GM18502 (cell line): ENCODE measurements around the gene PLEKHG2.
A peak's percentile ranks its signal among the peaks of the same experiment; 100 is the strongest.

Experiments used
- ATAC-seq: cut with Tn5 transposase; IDR thresholded peaks from one replicate; pipeline ENCODE4 v1.9.1; 2021; ENCODE audit warnings: mild to moderate bottlenecking; ENCODE audit not compliant: unreplicated experiment, poor library complexity

PLEKHG2 gene

GRCh38 chr19:39384839-39385568, 27.5 kb upstream of the PLEKHG2 start:
- no peak for ATAC-seq

- no peak for ATAC-seq
These were observed 26.6 kb upstream of the PLEKHG2 start for GRCh38 chr19:39385629-39386411.

GRCh38 chr19:39386557-39386956, 25.9 kb upstream of the PLEKHG2 start:
- no peak for ATAC-seq

- ATAC-seq = no peak
These were observed 23.8 kb upstream of the PLEKHG2 start for GRCh38 chr19:39388657-39389056.

- no peak for ATAC-seq
These were observed 22.6 kb upstream of the PLEKHG2 start for GRCh38 chr19:39389631-39390414.

GRCh38 chr19:39390451-39390750, 22.1 kb upstream of the PLEKHG2 start:
- ATAC-seq = no peak

- ATAC-seq = peak; percentile 90
These were observed 21.6 kb upstream of the PLEKHG2 start, which contains the start of the genes MED29 and PAF1 for GRCh38 chr19:39390751-39391437. Gene MED29, plus strand, starts transcription at chr19:39391378. Its CDS starts 45 bp downstream, at chr19:39391423. Gene PAF1, minus strand, starts transcription at chr19:39391106. Its CDS starts 242 bp downstream, at chr19:39390864.

GRCh38 chr19:39397360-39398296, 14.8 kb upstream of the PLEKHG2 start:
- ATAC-seq = no peak

- ATAC-seq = no peak
These were observed 14.1 kb upstream of the PLEKHG2 start for GRCh38 chr19:39398297-39398864.

- no peak for ATAC-seq
These were observed 12.8 kb upstream of the PLEKHG2 start for GRCh38 chr19:39399668-39400050.

GRCh38 chr19:39400061-39400460, 12.4 kb upstream of the PLEKHG2 start:
- no peak for ATAC-seq

- no peak for ATAC-seq
These were observed 11.4 kb upstream of the PLEKHG2 start for GRCh38 chr19:39401070-39401548.

- no peak for ATAC-seq
These were observed 10.7 kb upstream of the PLEKHG2 start for GRCh38 chr19:39401549-39402345.

GRCh38 chr19:39402346-39403300, 9.8 kb upstream of the PLEKHG2 start:
- ATAC-seq = no peak

GRCh38 chr19:39403331-39404312, 8.8 kb upstream of the PLEKHG2 start:
- ATAC-seq = peak; percentile 28
